SK-N-SH (cell line): ENCODE measurements around the gene PF4V1.

Experiments
- CHD2 ChIP-seq: fragments of 150-350 bp; IDR thresholded peaks from 2 replicates; pipeline ENCODE4 v1.6.1; 2018; ENCODE audit warnings: low read length; ENCODE audit not compliant: partially characterized antibody
- POLR2AphosphoS5 ChIP-seq: IDR thresholded peaks from 2 replicates; pipeline ENCODE4 v1.6.1; 2012; ENCODE audit warnings: low read depth, low read length
- TF ChIP-seq, protein P1 (sequence below): IDR thresholded peaks from 2 replicates; pipeline ENCODE4 v1.4.0; 2012; ENCODE audit warnings: low read depth
- TF ChIP-seq, protein P2 (sequence below): fragments of 200-600 bp; sonication (generic); IDR thresholded peaks from 2 replicates; pipeline ENCODE4 v1.6.1; 2017; ENCODE audit warnings: antibody characterized with exemption, mild to moderate bottlenecking, moderate library complexity
- TF ChIP-seq, protein P3 (sequence below): IDR thresholded peaks from 2 replicates; pipeline ENCODE4 v1.4.0; 2012; ENCODE audit warnings: low read depth, borderline replicate concordance

DNA sequence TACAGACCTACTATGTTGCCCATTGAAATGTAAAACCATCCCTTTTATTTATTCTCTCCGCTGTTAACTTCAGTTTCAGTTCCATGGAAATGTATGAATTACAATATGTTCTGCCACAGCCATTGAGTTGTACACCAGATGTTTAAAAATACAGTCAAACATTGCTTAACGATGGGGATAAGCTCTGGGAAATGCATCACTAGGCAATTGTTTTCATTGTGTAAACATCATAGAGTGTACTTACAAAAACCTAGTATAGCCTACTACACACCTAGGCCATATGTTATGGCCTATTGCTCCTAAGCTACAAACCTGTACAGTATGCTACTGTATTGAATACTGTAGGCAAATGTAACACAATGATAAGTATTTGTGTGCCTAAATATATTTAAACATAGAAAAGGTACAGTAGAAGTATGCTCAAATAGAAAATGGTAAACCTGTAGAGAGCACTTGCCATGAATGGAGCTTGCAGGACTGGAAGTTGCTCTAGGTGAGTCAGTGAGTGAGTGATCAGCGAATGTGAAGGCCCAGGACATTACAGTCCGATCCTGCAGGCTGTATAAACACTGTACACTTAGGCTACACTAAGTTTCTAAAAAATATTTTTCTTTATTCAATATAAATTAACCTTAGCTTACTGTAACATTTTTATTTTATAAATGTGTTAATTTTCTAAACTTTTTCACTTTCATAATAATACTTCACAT is 2.7 kb upstream of the PF4V1 start:
- TF ChIP-seq, protein P1, sequence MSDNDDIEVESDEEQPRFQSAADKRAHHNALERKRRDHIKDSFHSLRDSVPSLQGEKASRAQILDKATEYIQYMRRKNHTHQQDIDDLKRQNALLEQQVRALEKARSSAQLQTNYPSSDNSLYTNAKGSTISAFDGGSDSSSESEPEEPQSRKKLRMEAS, result no peak
- TF ChIP-seq, protein P2, sequence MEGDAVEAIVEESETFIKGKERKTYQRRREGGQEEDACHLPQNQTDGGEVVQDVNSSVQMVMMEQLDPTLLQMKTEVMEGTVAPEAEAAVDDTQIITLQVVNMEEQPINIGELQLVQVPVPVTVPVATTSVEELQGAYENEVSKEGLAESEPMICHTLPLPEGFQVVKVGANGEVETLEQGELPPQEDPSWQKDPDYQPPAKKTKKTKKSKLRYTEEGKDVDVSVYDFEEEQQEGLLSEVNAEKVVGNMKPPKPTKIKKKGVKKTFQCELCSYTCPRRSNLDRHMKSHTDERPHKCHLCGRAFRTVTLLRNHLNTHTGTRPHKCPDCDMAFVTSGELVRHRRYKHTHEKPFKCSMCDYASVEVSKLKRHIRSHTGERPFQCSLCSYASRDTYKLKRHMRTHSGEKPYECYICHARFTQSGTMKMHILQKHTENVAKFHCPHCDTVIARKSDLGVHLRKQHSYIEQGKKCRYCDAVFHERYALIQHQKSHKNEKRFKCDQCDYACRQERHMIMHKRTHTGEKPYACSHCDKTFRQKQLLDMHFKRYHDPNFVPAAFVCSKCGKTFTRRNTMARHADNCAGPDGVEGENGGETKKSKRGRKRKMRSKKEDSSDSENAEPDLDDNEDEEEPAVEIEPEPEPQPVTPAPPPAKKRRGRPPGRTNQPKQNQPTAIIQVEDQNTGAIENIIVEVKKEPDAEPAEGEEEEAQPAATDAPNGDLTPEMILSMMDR, result no peak
- TF ChIP-seq CHD2 (no peak), POLR2AphosphoS5 (no peak)
- TF ChIP-seq, protein P3, sequence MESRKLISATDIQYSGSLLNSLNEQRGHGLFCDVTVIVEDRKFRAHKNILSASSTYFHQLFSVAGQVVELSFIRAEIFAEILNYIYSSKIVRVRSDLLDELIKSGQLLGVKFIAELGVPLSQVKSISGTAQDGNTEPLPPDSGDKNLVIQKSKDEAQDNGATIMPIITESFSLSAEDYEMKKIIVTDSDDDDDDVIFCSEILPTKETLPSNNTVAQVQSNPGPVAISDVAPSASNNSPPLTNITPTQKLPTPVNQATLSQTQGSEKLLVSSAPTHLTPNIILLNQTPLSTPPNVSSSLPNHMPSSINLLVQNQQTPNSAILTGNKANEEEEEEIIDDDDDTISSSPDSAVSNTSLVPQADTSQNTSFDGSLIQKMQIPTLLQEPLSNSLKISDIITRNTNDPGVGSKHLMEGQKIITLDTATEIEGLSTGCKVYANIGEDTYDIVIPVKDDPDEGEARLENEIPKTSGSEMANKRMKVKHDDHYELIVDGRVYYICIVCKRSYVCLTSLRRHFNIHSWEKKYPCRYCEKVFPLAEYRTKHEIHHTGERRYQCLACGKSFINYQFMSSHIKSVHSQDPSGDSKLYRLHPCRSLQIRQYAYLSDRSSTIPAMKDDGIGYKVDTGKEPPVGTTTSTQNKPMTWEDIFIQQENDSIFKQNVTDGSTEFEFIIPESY, result no peak
